Measurements from ENCODE around the gene PERCC1. TPM values are rescaled to one million over a fixed set of nuclear protein-coding genes. Genes with fewer than 3 reads are reported as not detected.
"Not testable (repeated sequence)": the region's sequence is repeated elsewhere in the genome, so short reads cannot be mapped to it uniquely, and the experiment has no call there.

The PERCC1 gene
- polyA plus RNA-seq, 1 experiment, result not detected

- no peak overlapping the region for H3K4me3 ChIP-seq (ENCODE audit: low read depth, low read length)
- ChIA-PET CTCF (no interaction called here), POLR2A (no interaction called here)
- H3K27ac ChIP-seq (ENCODE audit: low read depth, low read length), result no peak overlapping the region
- DNase-seq (ENCODE audit: low read depth, low spot score), result no peak
- no peak for TF ChIP-seq CTCF (IDR thresholded peaks at IDR 0.05; ENCODE audit: low read depth, low read length)
- H3K9me3 ChIP-seq (ENCODE audit: control insufficient read depth, insufficient read depth, low read length), result no peaks in the 10 kb centered on the region; the same call in 1 of the 2 replicates
- H3K27me3 ChIP-seq (ENCODE audit: control insufficient read depth, insufficient read depth, low read length), result no peaks in the 10 kb centered on the region
Measured at GRCh38 chr16:1437606-1438005, 6.7 kb downstream of the PERCC1 start.

- POLR2A ChIA-PET, result no interaction called here
- DNase-seq (ENCODE audit: low read depth, low spot score), result no peak
- H3K9me3 ChIP-seq (ENCODE audit: control insufficient read depth, insufficient read depth, low read length), result no peaks in the 10 kb centered on the region; the same call in 1 of the 2 replicates
- H3K27ac ChIP-seq (ENCODE audit: low read depth, low read length), result no peak overlapping the region
- H3K27me3 ChIP-seq (ENCODE audit: control insufficient read depth, insufficient read depth, low read length), result no peaks in the 10 kb centered on the region
- CTCF ChIA-PET, result interaction anchor here (0.6 kb wide), 1 partner anchor 112 kb away, joined by 3 read pairs; no protein-coding TSS in a partner anchor
- H3K4me3 ChIP-seq (ENCODE audit: low read depth, low read length), result no peak overlapping the region
- no peak for TF ChIP-seq CTCF (IDR thresholded peaks at IDR 0.05; ENCODE audit: low read depth, low read length)
Measured at GRCh38 chr16:1438229-1439057, 7.6 kb downstream of the PERCC1 start.

GRCh38 chr16:1439058-1439698, 8.3 kb downstream of the PERCC1 start:
- no peak for DNase-seq (ENCODE audit: low read depth, low spot score)
- ChIA-PET POLR2A (no interaction called here), CTCF (interaction anchor here (0.7 kb wide), 1 partner anchor 285 kb away, joined by 6 read pairs; no protein-coding TSS in a partner anchor)
- Histone ChIP-seq H3K9me3 (ENCODE audit: control insufficient read depth, insufficient read depth, low read length) (no peaks in the 10 kb centered on the region; the same call in 1 of the 2 replicates), H3K4me3 (ENCODE audit: low read depth, low read length) (no peak overlapping the region), H3K27me3 (ENCODE audit: control insufficient read depth, insufficient read depth, low read length) (no peaks in the 10 kb centered on the region), H3K27ac (ENCODE audit: low read depth, low read length) (no peak overlapping the region)
- no peak for TF ChIP-seq CTCF (IDR thresholded peaks at IDR 0.05; ENCODE audit: low read depth, low read length)

- H3K27ac ChIP-seq (ENCODE audit: low read depth, low read length); POLR2A ChIA-PET; DNase-seq (ENCODE audit: low read depth, low spot score); H3K27me3 ChIP-seq (ENCODE audit: control insufficient read depth, insufficient read depth, low read length); H3K9me3 ChIP-seq (ENCODE audit: control insufficient read depth, insufficient read depth, low read length); H3K4me3 ChIP-seq (ENCODE audit: low read depth, low read length): not testable (repeated sequence)
- CTCF ChIA-PET, result interaction anchor here (0.7 kb wide), 1 partner anchor 285 kb away, joined by 6 read pairs; no protein-coding TSS in a partner anchor
Measured at GRCh38 chr16:1439699-1440074, 8.8 kb downstream of the PERCC1 start.

GRCh38 chr16:1441391-1441829, 10.5 kb downstream of the PERCC1 start:
- H3K27me3 ChIP-seq (ENCODE audit: control insufficient read depth, insufficient read depth, low read length), result no peaks in the 10 kb centered on the region
- no peaks in the 10 kb centered on the region; the same call in 1 of the 2 replicates for H3K9me3 ChIP-seq (ENCODE audit: control insufficient read depth, insufficient read depth, low read length)
- POLR2A ChIA-PET, result no interaction called here
- H3K4me3 ChIP-seq (ENCODE audit: low read depth, low read length), result no peak overlapping the region
- CTCF ChIA-PET, result no interaction called here
- no peak for DNase-seq (ENCODE audit: low read depth, low spot score)
- no peak overlapping the region for H3K27ac ChIP-seq (ENCODE audit: low read depth, low read length)
- TF ChIP-seq CTCF (IDR thresholded peaks at IDR 0.05; ENCODE audit: low read depth, low read length), result no peak
